ELR (cell line): ENCODE data around the gene FBLN5.
"Not testable (repeated sequence)": the region's sequence is repeated elsewhere in the genome, so short reads cannot be mapped to it uniquely, and the experiment has no call there.

Experiments
- DNase-seq: peaks from one replicate; pipeline ENCODE4 v3.0.0-alpha.2; 2015; ENCODE audit warnings: low read depth

FBLN5 gene

GRCh38 chr14:91862417-91862816 lies 85.1 kb downstream of the FBLN5 start:
- no peak for DNase-seq

DNA sequence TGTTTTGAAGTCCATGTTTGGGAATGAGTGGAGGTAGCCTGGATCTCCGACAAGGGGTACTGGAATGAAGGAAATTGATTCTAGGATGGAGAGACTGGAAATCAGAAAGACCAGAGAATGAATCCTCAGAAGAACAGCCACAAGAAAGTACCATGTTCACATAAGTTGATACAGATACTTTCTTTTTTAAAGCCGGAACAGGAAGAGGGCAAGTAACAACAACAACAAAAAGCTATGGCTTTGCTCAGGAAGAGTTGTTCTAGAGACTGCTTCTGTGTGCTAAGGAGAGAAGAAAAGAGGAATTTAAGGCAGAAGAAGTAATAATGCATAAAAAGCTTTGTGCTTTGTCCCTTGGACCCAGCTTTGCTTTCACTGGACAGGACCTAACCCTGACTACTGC lies 86.4 kb downstream of the FBLN5 start:
- no peak for DNase-seq

- DNase-seq, result no peak
These were observed 87.3 kb downstream of the FBLN5 start for GRCh38 chr14:91860238-91860637.

DNA sequence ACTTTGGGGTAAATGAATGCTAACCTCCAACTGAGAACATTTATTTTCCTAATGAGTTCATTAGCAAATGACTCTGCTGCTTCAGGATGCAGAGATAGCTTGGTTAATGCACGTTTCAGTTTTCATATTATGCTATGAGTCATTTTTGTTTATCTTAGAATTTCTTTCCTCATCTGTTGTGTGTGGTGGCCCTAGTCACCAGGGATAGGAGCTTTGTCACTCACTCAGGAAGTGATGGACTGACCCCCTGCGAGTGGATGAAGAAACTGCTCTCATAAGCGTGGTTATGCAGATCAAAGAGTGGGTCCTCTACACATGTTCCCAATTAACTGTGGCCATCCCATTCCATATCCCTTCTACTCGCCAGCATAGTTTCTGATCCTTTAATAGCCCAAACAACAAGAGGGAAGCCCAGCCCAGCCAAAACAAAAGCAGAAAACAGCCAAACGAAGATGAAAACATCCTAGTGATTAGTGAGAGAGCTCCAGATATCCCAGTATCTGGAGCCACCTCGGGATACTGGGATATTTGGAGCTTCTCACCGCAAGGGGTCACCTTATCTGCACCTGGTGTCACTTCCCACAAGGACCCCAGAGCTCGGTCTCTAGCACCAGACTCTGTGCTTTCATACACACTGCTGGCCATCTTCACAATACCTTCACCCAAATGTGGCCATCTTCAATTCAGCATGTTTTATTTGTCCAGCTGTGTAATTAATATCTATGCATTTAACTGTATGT lies 88.8 kb downstream of the FBLN5 start:
- peak; percentile 54 for DNase-seq

- no peak for DNase-seq
These were observed 89.9 kb downstream of the FBLN5 start for GRCh38 chr14:91857614-91858013.

DNA sequence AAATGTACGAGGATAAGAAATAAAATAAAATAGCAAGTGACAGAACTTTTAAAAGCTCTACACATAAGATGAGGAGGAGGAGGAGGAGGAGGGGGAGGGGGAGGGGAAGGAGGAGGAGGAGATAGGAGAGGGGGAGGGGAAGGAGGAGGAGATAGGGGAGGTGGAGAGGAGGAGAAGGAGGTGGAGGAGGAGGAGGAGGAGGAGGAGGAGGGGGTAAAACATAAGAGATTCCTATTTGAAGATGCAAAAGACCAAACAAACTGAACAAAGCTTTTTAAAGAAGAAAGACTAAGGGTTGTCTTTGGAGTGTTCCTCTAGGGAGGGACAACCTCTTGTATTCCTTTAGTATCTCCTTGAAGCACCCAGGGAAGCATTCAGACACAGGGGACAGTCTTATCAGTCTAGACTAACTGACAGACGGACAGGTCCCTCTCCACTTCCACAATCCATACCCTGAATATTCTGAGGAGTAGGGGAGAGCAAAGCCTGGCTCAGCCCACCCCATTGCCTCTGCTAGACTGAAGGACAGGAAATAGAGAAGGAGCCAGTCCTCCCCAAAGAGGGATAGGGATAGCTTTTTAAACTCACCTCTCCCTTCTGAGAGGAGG lies 93.1 kb downstream of the FBLN5 start:
- no peak for DNase-seq

DNA sequence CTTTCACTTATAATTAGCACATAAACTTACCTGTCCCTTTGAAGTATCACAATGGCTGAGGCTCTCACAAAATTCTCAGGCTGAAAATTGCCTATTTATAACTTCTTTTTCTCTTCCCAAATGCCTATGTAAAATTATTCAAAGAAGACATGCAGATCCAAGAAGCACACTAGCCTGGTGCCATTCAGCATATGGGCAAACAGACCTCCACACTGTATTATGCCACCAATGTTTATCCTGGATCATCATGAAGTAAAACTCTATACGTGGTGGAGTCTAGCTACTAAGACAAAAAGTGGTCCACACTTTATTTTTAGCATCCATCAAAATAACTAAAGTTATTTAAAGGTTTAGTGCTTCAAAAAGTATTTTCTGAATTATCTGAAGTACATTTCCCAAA lies 95.9 kb downstream of the FBLN5 start:
- DNase-seq, result no peak

GRCh38 chr14:91848504-91849001 lies 98.9 kb downstream of the FBLN5 start:
- no peak for DNase-seq

GRCh38 chr14:91847693-91848092 lies 99.8 kb downstream of the FBLN5 start:
- DNase-seq, result no peak

- DNase-seq, result no peak
These were observed 101.8 kb downstream of the FBLN5 start for GRCh38 chr14:91845652-91846051.

GRCh38 chr14:91845056-91845455 lies 102.4 kb downstream of the FBLN5 start:
- not testable (repeated sequence) for DNase-seq

GRCh38 chr14:91844029-91844428 lies 103.5 kb downstream of the FBLN5 start:
- no peak for DNase-seq

DNA sequence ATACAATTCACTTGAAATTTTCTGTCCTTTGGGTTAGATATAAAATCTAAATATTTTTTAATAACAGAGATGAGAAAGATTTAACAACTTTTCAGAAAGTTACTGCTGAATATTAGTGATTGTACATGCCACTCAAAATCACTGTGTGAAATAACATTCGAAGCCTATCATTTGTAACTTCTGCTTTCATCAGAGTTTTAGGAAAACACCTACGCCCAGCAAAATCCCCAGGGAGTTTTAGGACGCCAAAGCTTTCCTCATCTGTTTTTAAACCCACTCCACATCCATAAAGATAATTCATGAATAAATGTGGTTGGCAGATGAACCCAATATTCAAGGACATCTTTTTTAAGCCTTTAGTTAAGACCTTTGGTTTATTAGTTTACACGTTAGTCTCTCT lies 104.1 kb downstream of the FBLN5 start:
- no peak for DNase-seq

GRCh38 chr14:91841065-91841464 lies 106.4 kb downstream of the FBLN5 start:
- no peak for DNase-seq

- no peak for DNase-seq
These were observed 107.7 kb downstream of the FBLN5 start for GRCh38 chr14:91839749-91840148.

DNA sequence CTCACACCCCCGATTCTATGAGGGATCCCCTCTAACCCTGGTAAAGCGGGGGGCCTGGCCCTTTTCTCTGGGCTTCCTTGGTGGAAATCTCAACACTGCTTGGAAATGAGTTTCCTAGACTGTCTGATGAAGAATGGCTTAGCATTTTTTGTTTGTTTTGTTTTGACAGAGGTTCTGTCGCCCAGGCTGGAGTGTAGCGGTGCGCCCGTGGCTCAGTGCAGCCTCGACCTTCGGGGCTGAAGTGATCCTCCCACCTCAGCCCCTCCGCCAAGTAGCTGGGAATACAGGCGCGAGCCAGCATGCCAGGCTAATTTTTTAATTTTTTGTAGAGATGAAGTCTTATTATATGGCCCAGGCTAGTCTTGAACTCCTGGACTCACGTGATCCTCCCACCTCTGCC lies 110.4 kb downstream of the FBLN5 start:
- no peak for DNase-seq

DNA sequence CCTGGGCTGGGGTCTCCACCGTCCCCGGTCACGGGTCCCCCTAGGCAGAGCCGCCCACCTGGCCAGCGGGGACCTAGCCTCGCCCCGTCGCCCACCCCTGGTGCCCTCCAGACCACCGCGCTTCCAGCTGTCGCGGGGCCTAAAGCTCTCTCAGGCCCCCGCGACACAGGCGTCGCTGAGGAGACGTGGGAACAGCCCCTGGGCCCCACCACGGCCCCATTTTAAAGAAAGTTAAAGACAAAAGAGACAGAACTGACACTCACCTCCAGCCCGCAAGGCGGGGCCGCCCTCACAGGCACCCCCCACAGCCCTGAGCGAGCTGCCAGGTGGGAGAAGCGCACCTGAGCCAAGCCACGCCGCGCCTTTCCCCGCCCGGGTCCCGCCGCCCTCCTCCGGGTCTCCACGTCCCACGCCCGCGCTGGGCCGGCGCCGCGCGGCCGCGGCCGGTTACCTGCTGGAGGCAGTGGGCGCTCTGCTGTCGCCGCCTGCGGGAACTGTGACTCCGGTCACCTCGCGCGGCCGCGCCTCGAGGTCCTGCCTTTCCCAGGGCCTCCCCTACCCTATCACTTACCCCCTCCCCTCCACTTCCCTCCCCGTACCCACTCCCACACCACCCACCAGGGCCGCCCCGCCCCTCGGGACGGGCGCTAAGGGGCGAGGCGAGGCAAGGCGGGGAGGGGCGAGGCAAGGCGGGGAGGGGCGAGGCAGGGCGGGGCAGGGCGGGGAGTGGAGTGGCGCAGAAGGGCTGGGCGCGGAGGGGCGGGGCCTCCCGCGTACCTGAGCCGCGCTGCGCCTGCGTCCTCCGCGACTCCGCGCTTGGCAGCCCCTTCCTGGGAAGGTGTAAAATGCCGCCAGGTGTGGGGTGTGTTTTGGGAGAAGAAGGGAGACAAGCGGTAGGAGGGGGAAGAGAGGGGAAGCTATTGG lies 111.3 kb downstream of the FBLN5 start:
- peak; percentile 2 for DNase-seq

DNA sequence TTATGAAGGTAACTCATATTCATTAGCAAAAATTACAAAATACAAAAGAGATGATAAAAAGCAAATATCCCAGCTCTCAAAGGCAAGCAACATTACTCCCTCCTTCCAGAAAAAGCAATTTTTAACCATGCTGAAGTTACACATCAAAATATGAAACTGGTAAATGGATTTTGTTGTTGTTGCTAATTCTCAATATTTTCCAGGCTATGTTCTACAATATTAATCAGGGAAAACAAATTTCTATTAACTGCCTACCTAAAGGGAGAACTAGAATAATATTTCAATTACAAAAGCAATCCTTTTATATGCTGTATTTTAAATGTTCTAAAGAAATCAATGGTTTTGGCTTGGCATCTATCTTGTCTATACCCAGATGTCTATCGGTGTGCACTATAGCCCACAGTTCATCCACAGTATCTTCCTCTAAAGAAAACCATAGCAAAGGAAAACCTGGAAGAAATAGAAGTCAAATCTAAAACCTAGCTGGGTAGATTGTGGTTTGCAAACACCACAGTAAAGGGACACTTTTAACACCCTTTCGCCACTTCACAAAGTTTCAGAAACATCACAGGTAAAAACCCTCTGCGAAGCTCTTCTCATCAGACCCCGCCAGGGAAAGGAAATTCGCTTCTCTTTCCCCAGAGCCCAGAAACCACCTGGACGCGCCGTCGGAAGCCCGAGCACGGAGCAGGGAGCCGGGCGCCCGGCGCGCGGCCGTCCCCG lies 112.1 kb downstream of the FBLN5 start:
- DNase-seq, result no peak

- no peak for DNase-seq
These were observed 112.9 kb downstream of the FBLN5 start for GRCh38 chr14:91834571-91834970.

GRCh38 chr14:91831337-91831736 lies 116.2 kb downstream of the FBLN5 start:
- DNase-seq, result no peak

- no peak for DNase-seq
These were observed 116.7 kb downstream of the FBLN5 start for GRCh38 chr14:91830777-91831176.

DNA sequence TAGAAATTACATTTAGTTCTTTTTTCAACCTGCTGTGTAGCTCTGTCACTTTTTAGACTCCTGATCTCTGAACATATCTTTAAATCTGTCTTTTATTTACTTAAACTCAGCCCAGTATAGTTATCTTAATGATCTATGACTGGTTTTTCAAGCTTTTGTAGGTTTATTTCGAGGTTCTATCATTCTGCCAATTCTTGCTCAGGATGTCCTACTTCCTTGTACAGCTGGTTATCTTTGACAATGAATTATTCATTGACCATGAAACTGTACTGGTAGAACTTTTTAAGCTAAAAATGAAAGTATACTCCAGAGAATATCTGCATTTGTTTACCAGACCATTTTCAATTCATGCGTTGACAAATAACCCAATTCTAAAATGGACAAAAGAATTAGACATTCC lies 118.0 kb downstream of the FBLN5 start:
- no peak for DNase-seq
